Suppressor macrophage treated with lipopolysaccharide for 4 hours (primary cell): ENCODE data around the gene TINAGL1.

ENCODE experiments used
- DNase-seq: peaks from one replicate; pipeline ENCODE4 v3.0.0-alpha.2; 2020

The TINAGL1 gene, protein sequence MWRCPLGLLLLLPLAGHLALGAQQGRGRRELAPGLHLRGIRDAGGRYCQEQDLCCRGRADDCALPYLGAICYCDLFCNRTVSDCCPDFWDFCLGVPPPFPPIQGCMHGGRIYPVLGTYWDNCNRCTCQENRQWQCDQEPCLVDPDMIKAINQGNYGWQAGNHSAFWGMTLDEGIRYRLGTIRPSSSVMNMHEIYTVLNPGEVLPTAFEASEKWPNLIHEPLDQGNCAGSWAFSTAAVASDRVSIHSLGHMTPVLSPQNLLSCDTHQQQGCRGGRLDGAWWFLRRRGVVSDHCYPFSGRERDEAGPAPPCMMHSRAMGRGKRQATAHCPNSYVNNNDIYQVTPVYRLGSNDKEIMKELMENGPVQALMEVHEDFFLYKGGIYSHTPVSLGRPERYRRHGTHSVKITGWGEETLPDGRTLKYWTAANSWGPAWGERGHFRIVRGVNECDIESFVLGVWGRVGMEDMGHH

DNA sequence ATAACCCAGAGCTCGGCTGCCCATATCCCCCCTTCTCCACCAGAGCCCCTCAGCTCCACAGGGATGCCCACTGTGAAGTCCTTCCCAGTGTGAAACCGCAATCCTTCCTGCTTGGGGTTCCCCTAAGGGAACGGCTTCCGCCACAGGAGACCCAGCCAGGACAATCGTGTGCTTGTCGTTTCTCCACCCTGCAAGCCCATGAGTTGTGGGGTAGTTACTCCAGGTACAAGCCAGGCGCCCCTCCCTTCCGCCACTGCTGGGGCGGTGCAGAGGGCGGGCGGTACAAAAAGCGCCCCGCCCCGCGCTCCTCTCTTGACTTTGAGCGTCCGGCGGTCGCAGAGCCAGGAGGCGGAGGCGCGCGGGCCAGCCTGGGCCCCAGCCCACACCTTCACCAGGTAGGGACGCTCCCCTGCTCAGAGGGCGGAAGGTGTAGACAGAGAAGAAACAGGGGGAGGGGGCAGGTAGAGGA is at the start of gene TINAGL1:
TINAGL1 (plus strand) TSS at position 315 of the 469 bp plus-strand sequence. CDS start 634 bp downstream, outside the sequence.
- DNase-seq = peak; percentile 5

GRCh38 chr1:31529999-31530684 is 46.2 kb upstream of the TINAGL1 start:
- peak; percentile 32 for DNase-seq

DNA sequence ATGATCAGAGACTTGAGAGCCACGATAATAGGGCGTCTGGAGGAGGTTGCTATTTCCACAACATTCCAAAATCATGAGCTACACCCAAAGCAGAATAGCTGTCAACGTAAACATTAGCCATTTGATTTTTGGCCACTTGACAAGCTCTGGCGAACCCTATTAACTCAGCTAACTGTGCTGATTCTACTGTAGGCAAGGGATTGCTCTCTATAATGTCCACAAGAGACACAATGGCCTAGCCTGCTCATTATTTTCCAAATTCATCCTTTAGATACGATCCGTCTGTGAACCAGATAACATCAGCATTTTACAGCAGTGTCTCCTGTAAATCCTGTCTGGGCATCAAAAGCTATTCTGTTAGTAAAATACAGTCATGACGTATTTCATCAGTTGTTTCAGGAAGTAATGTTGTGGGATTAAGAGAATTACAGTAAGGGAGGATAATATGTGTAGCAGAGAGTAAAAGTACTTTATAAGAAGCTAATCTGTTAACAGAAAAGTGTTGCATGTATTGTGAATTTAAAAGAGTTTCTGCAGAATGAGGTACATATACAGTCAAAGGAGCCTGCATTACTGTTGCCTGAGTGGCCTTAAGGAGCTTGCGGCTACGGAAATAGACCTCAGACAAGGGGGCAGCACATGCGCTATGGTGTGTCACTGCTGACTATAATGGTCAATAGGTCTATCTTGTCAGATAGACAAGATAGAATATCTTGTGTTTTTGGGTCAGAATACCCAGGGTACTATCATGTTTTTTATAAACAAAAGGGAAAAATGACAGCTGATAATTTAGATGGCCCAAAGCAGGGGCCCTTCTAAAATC is 44.9 kb upstream of the TINAGL1 start:
- no peak for DNase-seq

- no peak for DNase-seq
Measured at GRCh38 chr1:31532173-31532572, 44.1 kb upstream of the TINAGL1 start.

- DNase-seq = peak; percentile 59
Measured at GRCh38 chr1:31535561-31535960, 40.8 kb upstream of the TINAGL1 start.

GRCh38 chr1:31539329-31539728 is 37.0 kb upstream of the TINAGL1 start:
- no peak for DNase-seq

GRCh38 chr1:31541194-31541593 is 35.1 kb upstream of the TINAGL1 start:
- no peak for DNase-seq

DNA sequence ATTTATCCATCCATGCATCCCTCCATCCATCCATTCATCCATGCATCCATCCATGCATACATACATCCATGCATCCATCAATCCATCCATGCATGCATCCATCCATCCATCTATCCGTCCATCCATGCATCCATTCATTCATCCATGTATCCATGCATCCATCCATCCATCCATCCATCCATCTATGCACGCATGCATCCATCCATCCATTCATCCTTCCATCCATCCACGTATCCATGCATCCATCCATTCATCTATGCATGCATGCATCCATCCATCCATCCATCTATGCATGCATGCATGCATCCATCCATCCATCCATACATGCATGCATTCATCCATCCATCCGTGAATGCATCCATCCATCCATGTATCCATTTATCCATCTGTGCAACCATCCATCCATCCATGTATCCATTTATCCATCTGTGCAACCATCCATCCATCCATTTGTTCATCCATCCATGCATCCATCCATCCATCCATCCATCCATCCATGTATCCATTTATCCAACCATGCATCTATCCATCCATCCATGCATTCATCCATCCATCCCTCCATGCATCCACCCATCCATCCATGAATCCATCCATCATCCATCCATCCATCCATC is 30.3 kb upstream of the TINAGL1 start:
- no peak for DNase-seq

DNA sequence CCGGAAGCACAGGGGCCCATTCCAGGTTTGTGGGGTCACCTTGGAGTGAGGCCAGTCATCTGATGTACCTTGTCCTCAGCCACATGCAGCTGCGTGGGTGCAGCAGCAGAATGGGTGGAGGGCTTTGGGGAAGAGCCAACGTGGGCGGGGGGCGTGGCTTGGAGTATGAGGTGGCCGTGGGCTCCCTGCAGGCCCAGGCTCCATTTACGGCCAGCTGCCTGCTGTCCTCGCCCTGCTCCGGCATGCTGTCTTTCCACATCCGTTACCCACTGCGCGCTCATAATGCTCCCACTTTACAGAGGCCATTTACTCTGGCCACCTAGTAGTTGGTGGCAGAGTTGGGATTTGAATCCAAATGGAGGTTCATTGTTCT is 27.8 kb upstream of the TINAGL1 start:
- no peak for DNase-seq

DNA sequence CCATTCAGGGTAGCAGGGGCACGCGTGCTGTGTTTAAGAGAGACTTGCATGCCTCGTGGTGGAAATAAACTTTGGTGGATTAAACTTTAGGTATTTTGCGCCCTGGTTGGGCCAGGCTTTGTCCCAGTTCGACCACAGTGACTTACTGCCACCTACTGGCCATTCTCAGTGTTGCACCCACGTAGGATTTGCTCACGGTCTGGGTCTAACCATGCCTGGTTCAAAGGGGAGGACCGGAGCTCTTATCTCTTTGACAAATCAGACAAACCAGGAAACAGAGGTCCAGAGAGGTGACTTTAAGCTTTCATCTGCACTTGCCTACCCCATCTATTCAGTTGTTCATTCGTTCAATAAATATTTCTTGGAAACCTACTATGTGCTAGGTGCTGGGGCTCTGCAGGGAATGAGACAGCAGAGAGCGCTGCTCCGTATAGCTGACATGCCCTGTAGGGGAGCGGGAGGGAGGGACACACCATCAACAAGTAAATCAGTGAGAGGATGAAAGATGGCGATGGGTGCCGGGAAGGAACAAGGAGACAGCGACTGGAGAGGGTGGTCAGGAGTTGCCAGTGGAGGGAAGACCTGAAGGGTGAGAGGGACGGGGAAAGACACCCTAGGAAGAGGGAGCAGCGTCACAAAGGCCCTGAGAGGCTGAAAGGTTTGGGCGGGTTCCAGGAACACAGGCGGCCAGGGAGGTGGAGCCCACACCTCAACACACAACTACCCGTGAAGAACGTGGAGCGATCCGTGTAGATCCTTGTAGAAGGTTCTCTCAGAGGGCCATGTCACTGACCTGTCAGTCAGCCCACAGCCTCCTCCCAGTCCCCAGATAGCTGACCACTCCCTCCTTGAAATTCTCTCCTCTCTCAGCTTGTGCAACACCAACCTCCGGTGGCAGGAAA is 27.2 kb upstream of the TINAGL1 start:
- peak; percentile 92 for DNase-seq

- peak; percentile 44 for DNase-seq
Measured at GRCh38 chr1:31549809-31550620, 26.3 kb upstream of the TINAGL1 start.

- DNase-seq = no peak
Measured at GRCh38 chr1:31551208-31551607, 25.1 kb upstream of the TINAGL1 start.

GRCh38 chr1:31552489-31552888 is 23.8 kb upstream of the TINAGL1 start:
- DNase-seq = no peak

GRCh38 chr1:31556481-31557006 is 19.8 kb upstream of the TINAGL1 start:
- no peak for DNase-seq

DNA sequence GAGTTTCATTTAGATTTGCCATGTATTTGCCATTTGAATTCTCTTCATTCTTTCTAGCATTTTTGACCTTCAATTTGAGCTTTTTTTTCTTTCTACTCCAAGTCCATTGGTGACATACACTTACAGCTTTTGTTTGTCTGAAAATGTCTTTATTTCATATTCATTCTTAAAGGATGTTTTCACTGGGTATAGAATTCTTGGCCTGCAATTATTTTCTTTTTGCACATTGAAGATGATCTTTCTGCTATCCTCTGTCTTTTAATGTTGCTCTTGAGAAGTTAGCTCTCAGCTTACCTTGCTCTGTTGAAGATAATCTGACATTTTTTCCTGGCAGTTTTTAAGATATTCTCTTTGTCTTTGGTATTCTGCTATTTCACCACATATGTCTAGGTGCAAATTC is 16.6 kb upstream of the TINAGL1 start:
- no peak for DNase-seq

DNA sequence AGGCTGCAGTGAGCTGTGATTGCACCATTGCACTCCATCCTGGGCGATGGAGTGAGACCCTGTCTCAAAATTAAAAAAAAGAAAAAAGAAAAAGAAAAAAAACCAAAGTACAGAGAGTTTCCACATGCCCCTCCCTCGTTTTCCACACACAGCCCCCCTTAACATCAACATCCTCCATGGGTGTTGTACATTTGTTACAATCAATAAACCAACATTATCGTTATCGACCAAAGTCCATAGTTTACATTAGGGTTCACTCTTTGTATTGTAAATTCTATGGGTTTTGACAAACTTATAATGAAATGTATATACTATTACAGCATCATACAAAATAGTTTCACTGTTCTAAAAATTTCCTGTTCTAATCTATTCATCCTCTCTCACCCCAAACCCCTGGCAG is 15.9 kb upstream of the TINAGL1 start:
- DNase-seq = no peak

DNA sequence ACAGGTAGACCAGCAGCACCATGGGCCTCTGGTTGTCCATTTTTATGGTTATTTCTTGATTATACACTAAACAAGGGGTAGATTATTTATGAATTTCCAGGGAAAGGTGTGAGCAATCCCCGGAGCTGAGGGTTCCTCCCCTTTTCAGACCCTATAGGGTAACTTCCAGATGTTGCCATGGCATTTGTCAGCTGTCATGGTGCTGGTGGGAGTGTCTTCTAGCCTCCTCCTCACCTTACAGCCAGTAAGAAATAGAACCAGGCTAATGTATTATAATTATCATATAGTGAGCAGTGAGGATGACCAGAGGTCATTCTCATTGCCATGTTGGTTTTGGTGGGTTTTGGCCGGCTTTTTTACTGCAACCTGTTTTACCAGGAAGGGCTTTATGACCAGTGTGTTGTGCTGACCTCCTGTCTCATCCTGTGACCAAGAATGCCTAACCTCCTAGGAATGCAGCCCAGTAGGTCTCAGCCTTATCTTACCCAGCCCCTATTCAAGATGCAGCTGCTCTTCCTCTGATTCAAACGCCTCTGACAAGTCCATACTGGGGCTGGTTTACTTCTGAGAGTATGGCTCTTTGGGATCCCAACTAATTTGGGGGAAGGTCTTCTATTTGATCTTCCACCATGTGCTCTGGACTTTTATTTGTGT is 13.5 kb upstream of the TINAGL1 start:
- no peak for DNase-seq

GRCh38 chr1:31564606-31564989 is 11.7 kb upstream of the TINAGL1 start:
- no peak for DNase-seq

DNA sequence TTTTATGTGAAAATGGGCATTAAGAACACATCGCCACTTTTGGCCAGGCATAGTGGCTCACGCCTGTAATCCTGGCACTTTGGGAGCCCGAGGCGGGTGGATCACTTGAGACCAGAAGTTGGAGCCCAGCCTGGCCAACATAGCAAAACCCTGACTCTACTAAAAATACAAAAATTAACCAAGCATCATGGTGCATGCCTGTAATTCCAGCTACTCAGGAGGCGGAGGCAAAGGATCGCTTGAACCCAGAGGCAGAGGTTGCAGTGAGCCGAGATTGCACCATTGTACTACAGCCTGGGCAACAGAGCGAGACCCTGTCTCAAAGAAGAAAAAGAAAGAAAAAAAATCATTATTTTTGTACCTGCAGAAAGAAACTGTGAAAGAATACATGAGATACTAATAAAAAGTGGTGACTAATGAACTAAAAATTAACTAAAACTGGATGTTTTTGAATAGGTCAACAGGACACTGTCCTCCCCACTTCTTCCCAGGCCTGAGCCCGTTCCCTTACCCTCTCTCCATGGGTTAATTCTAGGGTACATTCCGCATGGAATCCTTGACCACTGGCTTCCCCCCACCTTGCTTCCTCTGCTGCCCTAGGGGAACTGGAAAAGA is 8.3 kb upstream of the TINAGL1 start:
- DNase-seq = no peak
